K562 (cell line): ENCODE data around the gene GABRQ. TPM values are rescaled to one million over a fixed set of nuclear protein-coding genes. Genes with fewer than 3 reads are reported as not detected.

Experiments used
- CTCFL ChIP-seq: IDR thresholded peaks from 2 replicates; pipeline ENCODE4 v1.6.1; 2011; ENCODE audit warnings: borderline replicate concordance, low read depth, mild to moderate bottlenecking, moderate library complexity, low read length; ENCODE audit not compliant: insufficient read depth, poor library complexity, severe bottlenecking
- ETV1 ChIP-seq: fragments of 450-650 bp; conservative IDR thresholded peaks from 2 replicates; pipeline ENCODE4 v1.6.1; 2016; ENCODE audit warnings: missing genetic modification characterization, control low read depth, low read depth, missing compliant biosample characterization
- IRF9 ChIP-seq: fragments of 450-650 bp; IDR thresholded peaks from 2 replicates; pipeline ENCODE4 v1.6.1; 2016; ENCODE audit warnings: missing biosample characterization, missing genetic modification characterization
- MGA ChIP-seq: fragments of 450-650 bp; IDR thresholded peaks from 2 replicates; pipeline ENCODE4 v1.6.1; 2016; ENCODE audit warnings: mild to moderate bottlenecking, moderate library complexity
- RHOXF2B ChIP-seq: fragments of 250-450 bp; sonication (Bioruptor Pico); conservative IDR thresholded peaks from 2 replicates; pipeline ENCODE4 v1.5.1; 2021
- ZNF146 ChIP-seq: IDR thresholded peaks from one replicate; pipeline ENCODE4 v1.6.1; 2018; ENCODE audit warnings: missing compliant biosample characterization; ENCODE audit not compliant: unreplicated experiment
- ZNF79 ChIP-seq: fragments of 250-450 bp; sonication (Bioruptor Pico); IDR thresholded peaks from 2 replicates; pipeline ENCODE4 v1.4.0; 2020; ENCODE audit warnings: low read depth, mild to moderate bottlenecking, moderate library complexity
- polyA plus RNA-seq, 8 experiments: library from polyadenylated mRNA; depleted of rRNA in 4 of 8; stranded (reverse) in 5 of 8; unstranded in 3 of 8; fragments of >200 nt; fragmentation: Nextera tagmentation in 2 of 8; fragmentation: Illumina TruSeq in 1 of 8; extraction: Ambion mirVana in 2 of 8; extraction: Trizol in 1 of 8; gene quantifications; 2 replicates each; pipeline versions ENCODE4 v1.2.1 to v1.2.3, GENCODE V29; 2011 to 2014; ENCODE audit warnings: inconsistent platforms in 1 of 8, missing spikeins in 1 of 8
- total RNA-seq, 7 experiments: library from RNA; depleted of rRNA in 6 of 7; stranded (reverse); fragments of >200 nt in 6 of 7; fragmentation: Illumina TruSeq in 2 of 7; extraction: Trizol in 2 of 7; gene quantifications; 2 replicates each; pipeline versions ENCODE4 v1.2.1 to v1.2.3, GENCODE V29; 2011 to 2021; ENCODE audit warnings: low replicate concordance in 1 of 7

Gene GABRQ
- total and polyA plus RNA-seq, 9 of the 15 experiments (the other 6 are each of a cell fraction or from before 2014, with no cell fraction given): 0.25 to 3.2 (median 1.8) TPM

- no peak for TF ChIP-seq MGA
- no peak for TF ChIP-seq CTCFL
- no peak for TF ChIP-seq ZNF146 (CRISPR knock-in tag)
- no peak for TF ChIP-seq RHOXF2B (CRISPR knock-in tag)
- no peak for TF ChIP-seq ETV1 (tag)
- TF ChIP-seq IRF9 (tag): no peak
- no peak for TF ChIP-seq ZNF79
Observed at GRCh38 chrX:152640034-152640818, 2.5 kb downstream of the GABRQ start (continued).
